Gastroesophageal sphincter (tissue), 4 donors: ENCODE measurements around the gene KRTAP10-3. TPM values are rescaled to one million over a fixed set of nuclear protein-coding genes. Genes with fewer than 3 reads are reported as not detected.

Experiments
- ATAC-seq: fragments of 150-250 bp; one replicate; pipeline ENCODE4 v1.9.1; 2016; ENCODE audit warnings: mild to moderate bottlenecking, moderate library complexity
- H3K27ac ChIP-seq, 4 donors: fragments of 200-600 bp; sonication (generic) in 3 of 4; 1 replicate in 3 of 4; 2 replicates in 1 of 4; pipeline ENCODE4 v1.5.1; 2016 to 2019
- H3K27me3 ChIP-seq: fragments of 200-600 bp; sonication (generic); one replicate; pipeline ENCODE4 v1.5.1; 2019
- H3K36me3 ChIP-seq, 2 donors: fragments of 200-600 bp; sonication (generic); one replicate each; pipeline ENCODE4 v1.5.1; 2019; ENCODE audit warnings: control low read depth in 1 of 2
- H3K4me1 ChIP-seq, 3 donors: fragments of 200-600 bp; sonication (generic); 1 replicate in 2 of 3; 2 replicates in 1 of 3; pipeline ENCODE4 v1.5.1; 2016 to 2019; ENCODE audit warnings: control low read depth in 2 of 3
- H3K4me3 ChIP-seq, 2 donors: fragments of 200-600 bp; sonication (generic); one replicate each; pipeline ENCODE4 v1.5.1; 2019; ENCODE audit warnings: mild to moderate bottlenecking in 1 of 2, moderate library complexity in 1 of 2
- H3K9me3 ChIP-seq, 3 donors: fragments of 200-600 bp; sonication (generic); one replicate each; pipeline ENCODE4 v1.5.1; 2017 to 2019; ENCODE audit warnings: control low read depth in 2 of 3
- EP300 ChIP-seq: sonication (generic); formaldehyde crosslinking; IDR thresholded peaks from one replicate; pipeline ENCODE4 v1.6.1; 2017; ENCODE audit warnings: antibody characterized with exemption, mild to moderate bottlenecking
- POLR2A ChIP-seq, 2 donors: fragments of 450-650 bp; IDR thresholded peaks; one replicate each; pipeline ENCODE4 v1.6.1; 2017; ENCODE audit warnings: antibody characterized with exemption in 2 of 2, mild to moderate bottlenecking in 2 of 2, moderate library complexity in 1 of 2
- POLR2AphosphoS5 ChIP-seq: sonication (generic); formaldehyde crosslinking; IDR thresholded peaks from one replicate; pipeline ENCODE4 v1.6.1; 2017; ENCODE audit warnings: antibody characterized with exemption
- WGBS, 2 donors: methylation state at CpG; one replicate each; pipeline ENCODE4 v1.1.5; 2018; ENCODE audit warnings: low coverage in 1 of 2; 5-methylcytosine and 5-hydroxymethylcytosine counted together
- total RNA-seq, 4 donors: library from RNA; depleted of rRNA; stranded (reverse); fragments of >200 nt; gene quantifications; one replicate each; pipeline ENCODE4 v1.1.0, GENCODE V29; 2016
- TF ChIP-seq, protein P1 (sequence below), 4 experiments: fragments of 200-600 bp in 2 of 4; fragments of 450-650 bp in 2 of 4; sonication (generic) in 1 of 4; IDR thresholded peaks; one replicate each; pipeline ENCODE4 v1.5.1; 2017 to 2019; ENCODE audit warnings: antibody characterized with exemption in 4 of 4, mild to moderate bottlenecking in 2 of 4, moderate library complexity in 2 of 4

KRTAP10-3 gene
- total RNA-seq, 4 donors from 2014 or later: not detected

DNA sequence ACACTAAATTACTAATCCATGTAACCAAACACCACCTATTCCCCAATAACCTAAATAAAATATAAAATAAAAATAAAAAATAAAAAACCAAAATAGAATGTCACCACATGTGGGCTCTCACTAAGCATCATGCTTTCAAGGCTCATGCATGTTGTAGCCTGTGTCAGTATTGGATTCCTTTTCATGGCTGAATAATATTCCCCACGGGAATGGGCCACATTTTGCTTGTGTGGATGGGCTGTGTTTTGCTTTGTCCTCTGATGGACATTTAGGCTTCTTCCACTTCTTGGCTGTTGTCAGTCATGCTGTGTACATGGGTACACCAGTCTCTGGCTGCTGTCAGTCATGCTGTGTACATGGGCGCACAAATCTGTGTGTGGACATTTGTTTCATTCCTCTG lies 30.5 kb upstream of the KRTAP10-3 start:
- no peak for ATAC-seq
- Histone ChIP-seq H3K27ac (no peak overlapping the region), H3K4me3 (no peak overlapping the region), H3K36me3 (no peaks in the 10 kb centered on the region), H3K9me3 (peaks cover 0 to 10% (median 0%) of the 10 kb centered on the region in 3 donors), H3K27me3 (peaks cover 62% of the 10 kb centered on the region), H3K4me1 (no peaks in the 10 kb centered on the region)
- no peak for TF ChIP-seq POLR2AphosphoS5
- TF ChIP-seq, protein P1, sequence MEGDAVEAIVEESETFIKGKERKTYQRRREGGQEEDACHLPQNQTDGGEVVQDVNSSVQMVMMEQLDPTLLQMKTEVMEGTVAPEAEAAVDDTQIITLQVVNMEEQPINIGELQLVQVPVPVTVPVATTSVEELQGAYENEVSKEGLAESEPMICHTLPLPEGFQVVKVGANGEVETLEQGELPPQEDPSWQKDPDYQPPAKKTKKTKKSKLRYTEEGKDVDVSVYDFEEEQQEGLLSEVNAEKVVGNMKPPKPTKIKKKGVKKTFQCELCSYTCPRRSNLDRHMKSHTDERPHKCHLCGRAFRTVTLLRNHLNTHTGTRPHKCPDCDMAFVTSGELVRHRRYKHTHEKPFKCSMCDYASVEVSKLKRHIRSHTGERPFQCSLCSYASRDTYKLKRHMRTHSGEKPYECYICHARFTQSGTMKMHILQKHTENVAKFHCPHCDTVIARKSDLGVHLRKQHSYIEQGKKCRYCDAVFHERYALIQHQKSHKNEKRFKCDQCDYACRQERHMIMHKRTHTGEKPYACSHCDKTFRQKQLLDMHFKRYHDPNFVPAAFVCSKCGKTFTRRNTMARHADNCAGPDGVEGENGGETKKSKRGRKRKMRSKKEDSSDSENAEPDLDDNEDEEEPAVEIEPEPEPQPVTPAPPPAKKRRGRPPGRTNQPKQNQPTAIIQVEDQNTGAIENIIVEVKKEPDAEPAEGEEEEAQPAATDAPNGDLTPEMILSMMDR (IDR thresholded peaks at IDR 0.05): no peak
- 95 to 100% methylated on average over 1 to 2 of the region's 2 CpGs for WGBS, 2 donors

DNA sequence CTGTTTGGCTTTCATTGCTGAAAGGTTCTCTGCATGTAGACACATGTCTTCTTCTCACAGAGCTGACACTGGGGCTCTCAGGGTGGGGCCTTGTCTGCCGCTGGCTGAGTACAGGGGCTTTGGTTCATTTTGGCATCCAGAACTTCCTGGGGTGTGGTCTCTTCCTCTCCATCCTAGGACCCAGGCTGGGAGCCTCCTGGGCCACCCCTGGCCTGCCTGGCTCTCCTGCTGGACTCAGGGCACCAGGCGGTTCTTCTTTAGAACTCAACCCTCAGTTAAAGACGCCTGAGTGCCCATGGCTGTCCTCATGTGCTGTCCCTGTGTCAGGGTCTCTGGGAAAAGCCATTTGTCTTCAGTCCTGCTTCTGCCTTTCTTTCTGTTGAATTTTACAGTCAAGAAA lies 27.3 kb upstream of the KRTAP10-3 start:
- peaks cover 39% of the 10 kb centered on the region for H3K27me3 ChIP-seq
- TF ChIP-seq POLR2AphosphoS5: no peak
- TF ChIP-seq POLR2A (IDR thresholded peaks at IDR 0.05): no peak
- TF ChIP-seq EP300: no peak
- TF ChIP-seq, protein P1 (IDR thresholded peaks at IDR 0.05): no peak
- no peaks in the 10 kb centered on the region for H3K36me3 ChIP-seq
- H3K4me1 ChIP-seq: peaks cover 0 to 4% (median 0%) of the 10 kb centered on the region in 3 donors
- no peak overlapping the region for H3K27ac ChIP-seq
- ATAC-seq: no peak
- peaks cover 0 to 27% (median 0%) of the 10 kb centered on the region in 3 donors for H3K9me3 ChIP-seq
- no peak overlapping the region for H3K4me3 ChIP-seq
- WGBS, 2 donors: 70 to 93% methylated on average over 2 of the region's 3 CpGs

DNA sequence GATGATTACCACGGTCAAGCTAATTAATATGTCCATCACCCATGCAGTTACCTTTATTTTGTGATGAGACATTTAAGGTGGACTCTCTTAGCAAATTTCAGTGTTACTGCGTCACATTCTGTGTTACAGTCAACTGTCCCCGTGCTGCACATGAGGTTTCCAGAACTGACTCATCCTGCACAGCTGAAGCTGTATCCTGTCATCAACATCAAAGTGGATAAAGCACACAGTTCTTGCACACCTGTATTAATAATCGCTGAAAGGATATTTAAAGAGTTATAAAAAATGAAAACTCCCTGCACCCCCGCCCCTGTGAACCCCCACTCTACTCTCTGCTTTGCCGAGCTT lies 25.2 kb upstream of the KRTAP10-3 start:
- TF ChIP-seq, protein P1 (IDR thresholded peaks at IDR 0.05): no peak
- TF ChIP-seq EP300 (no peak), POLR2AphosphoS5 (no peak), POLR2A (IDR thresholded peaks at IDR 0.05) (no peak)
- WGBS, 2 donors: 60 to 70% methylated on average over 6 of the region's 6 CpGs
- H3K9me3 ChIP-seq: peaks cover 0 to 40% (median 0%) of the 10 kb centered on the region in 3 donors
- H3K4me3 ChIP-seq: no peak overlapping the region
- no peak overlapping the region for H3K27ac ChIP-seq
- H3K4me1 ChIP-seq: peaks cover 0 to 4% (median 0%) of the 10 kb centered on the region in 3 donors
- no peak for ATAC-seq
- peaks cover 37% of the 10 kb centered on the region for H3K27me3 ChIP-seq
- no peaks in the 10 kb centered on the region for H3K36me3 ChIP-seq

DNA sequence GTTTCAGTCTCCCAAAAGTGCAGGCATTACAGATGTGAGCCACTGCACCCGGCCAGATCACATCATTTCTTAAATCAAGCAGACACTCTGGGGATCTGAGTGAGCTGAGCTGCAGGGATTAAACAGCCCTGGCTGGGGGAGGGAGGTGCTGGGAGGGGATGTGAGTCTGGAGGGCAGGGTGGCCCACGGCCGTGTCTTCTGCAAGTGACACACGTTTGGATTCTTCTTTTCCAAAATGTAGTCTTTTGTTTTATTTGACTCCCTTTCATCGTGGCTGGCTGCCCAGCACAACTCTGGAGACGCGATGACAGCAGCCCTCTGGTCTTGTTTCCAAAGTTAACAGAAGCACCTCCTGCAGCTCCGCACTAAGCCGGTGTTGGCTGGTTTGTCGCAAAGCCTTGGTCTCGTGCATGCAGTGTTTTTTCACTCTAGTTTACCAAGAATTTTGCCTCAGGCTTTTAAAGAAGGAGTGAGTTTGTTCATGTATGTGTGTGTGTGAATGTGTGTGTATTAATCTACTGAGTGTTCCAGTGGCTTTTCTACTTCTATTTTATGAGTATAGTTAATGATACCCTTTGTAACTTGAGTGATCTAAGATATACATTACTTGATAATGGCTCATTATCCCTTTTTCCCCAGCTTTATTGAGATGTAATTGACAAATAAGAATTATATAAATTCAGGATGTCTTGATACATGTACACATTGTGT lies 24.6 kb upstream of the KRTAP10-3 start:
- peaks cover 0 to 43% (median 0%) of the 10 kb centered on the region in 3 donors for H3K9me3 ChIP-seq
- H3K36me3 ChIP-seq: no peaks in the 10 kb centered on the region
- no peak overlapping the region for H3K27ac ChIP-seq
- ATAC-seq: no peak
- peaks cover 0 to 4% (median 0%) of the 10 kb centered on the region in 3 donors for H3K4me1 ChIP-seq
- 14 to 15% methylated on average over 10 to 11 of the region's 11 CpGs for WGBS, 2 donors
- H3K27me3 ChIP-seq: peaks cover 42% of the 10 kb centered on the region
- TF ChIP-seq POLR2AphosphoS5 (no peak), POLR2A (IDR thresholded peaks at IDR 0.05) (no peak), EP300 (no peak)
- TF ChIP-seq, protein P1 (IDR thresholded peaks at IDR 0.05): no peak
- H3K4me3 ChIP-seq: no peak overlapping the region

DNA sequence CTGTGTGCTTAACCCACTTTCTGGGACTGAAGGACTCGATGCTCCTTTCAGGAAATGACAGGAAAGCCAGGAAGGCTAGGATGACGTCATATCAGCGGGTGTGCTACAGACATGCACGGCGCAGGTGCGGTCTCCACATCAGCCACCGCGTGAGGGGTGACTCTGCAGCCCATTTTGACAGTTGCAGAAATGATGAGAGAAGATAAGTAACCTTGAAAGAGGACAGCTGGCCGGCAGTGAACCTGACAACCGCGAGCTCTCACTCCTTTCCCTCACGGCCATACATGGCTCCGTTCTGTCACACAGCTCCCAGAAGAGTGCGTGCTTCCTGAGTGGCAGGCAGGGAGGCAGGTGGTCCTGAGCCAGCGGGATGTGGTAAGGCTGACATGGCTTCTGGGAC lies 23.5 kb upstream of the KRTAP10-3 start:
- no peaks in the 10 kb centered on the region for H3K36me3 ChIP-seq
- ATAC-seq: no peak
- H3K4me3 ChIP-seq: no peak overlapping the region
- peaks cover 0 to 54% (median 0%) of the 10 kb centered on the region in 3 donors for H3K9me3 ChIP-seq
- peaks cover 0 to 4% (median 0%) of the 10 kb centered on the region in 3 donors for H3K4me1 ChIP-seq
- H3K27me3 ChIP-seq: peaks cover 46% of the 10 kb centered on the region
- TF ChIP-seq EP300: no peak
- TF ChIP-seq, protein P1 (IDR thresholded peaks at IDR 0.05): no peak
- no peak for TF ChIP-seq POLR2A (IDR thresholded peaks at IDR 0.05)
- TF ChIP-seq POLR2AphosphoS5: no peak
- WGBS, 2 donors: 64 to 73% methylated on average over 14 of the region's 15 CpGs
- H3K27ac ChIP-seq: no peak overlapping the region
